Measurements from ENCODE around the gene DNAH6.

DNA sequence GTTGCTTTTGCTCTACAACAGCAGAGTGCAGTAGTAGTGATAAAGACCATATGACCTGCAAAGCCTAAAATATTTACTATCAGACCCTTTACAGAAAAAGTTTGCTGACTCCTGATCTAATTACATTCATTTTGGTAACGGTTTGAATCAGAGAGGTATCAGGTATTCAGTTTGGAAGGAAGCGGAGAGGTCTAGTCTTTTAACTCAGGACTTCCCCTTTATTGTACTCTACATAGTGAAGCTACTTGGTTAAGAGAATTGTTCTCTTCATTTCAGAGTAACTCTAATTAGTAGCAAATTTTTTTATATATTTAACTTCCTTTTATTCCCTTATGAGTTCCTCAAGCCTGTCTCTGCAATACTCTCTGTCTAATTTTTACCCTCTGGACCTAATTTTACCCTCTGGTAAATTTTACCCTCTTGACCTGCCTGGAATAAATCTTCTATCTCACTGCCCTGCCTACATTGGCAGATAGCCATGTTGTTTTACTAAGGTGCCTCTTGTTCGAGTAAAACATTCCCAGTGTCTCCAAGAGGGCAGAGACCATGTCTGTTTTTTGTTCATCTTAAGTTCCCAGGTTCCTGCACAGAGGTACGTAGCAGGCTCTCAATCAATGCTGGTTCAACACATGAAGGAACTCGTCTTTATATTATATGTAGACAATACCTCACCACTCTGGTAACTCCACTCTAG, 170.6 kb downstream of the DNAH6 start:
- TF ChIP-seq YY1 (IDR thresholded peaks at IDR 0.05; ENCODE audit: insufficient read depth, insufficient read length) (no peak), SUZ12 (IDR thresholded peaks at IDR 0.05; ENCODE audit: extremely low read depth, insufficient read depth, insufficient read length) (no peak)

Data from NT2/D1 (cell line).